Adrenal gland (tissue), 12 donors: Measurements from ENCODE around the gene PPP2R2D. TPM values are rescaled to one million over a fixed set of nuclear protein-coding genes. Genes with fewer than 3 reads are reported as not detected.

ENCODE experiments used
- DNase-seq, 7 donors: peaks; one replicate each; pipeline ENCODE4 v3.0.0-alpha.2; 2019 to 2020
- H3K27ac ChIP-seq, 5 donors: fragments of 200-600 bp; sonication (generic) in 4 of 5; 1 replicate in 3 of 5; 2 replicates in 2 of 5; pipeline versions ENCODE4 v1.5.1 to v1.8.0; 2016 to 2020; ENCODE audit warnings: mild to moderate bottlenecking in 1 of 5
- H3K27me3 ChIP-seq: fragments of 200-600 bp; 2 replicates; pipeline ENCODE4 v1.8.0; 2021
- H3K36me3 ChIP-seq, 2 donors: fragments of 200-600 bp; replicated peaks in 1 of 2; 1 replicate in 1 of 2; 2 replicates in 1 of 2; pipeline versions ENCODE4 v1.5.1 to v1.8.0; 2018 to 2022
- H3K4me1 ChIP-seq, 2 donors: fragments of 200-600 bp; replicated peaks in 1 of 2; 1 replicate in 1 of 2; 2 replicates in 1 of 2; pipeline versions ENCODE4 v1.5.1 to v1.8.0; 2018 to 2021
- H3K4me3 ChIP-seq, 4 donors: fragments of 200-600 bp; sonication (generic) in 3 of 4; one replicate each; pipeline ENCODE4 v1.5.1; 2016 to 2018
- H3K9me3 ChIP-seq, 3 donors: fragments of 200-600 bp; sonication (generic) in 1 of 3; replicated peaks in 1 of 3; 1 replicate in 2 of 3; 2 replicates in 1 of 3; pipeline versions ENCODE4 v1.5.1 to v1.8.0; 2016 to 2021
- POLR2A ChIP-seq, 2 donors: fragments of 450-650 bp; IDR thresholded peaks; one replicate each; pipeline ENCODE4 v1.6.1; 2017; ENCODE audit warnings: antibody characterized with exemption in 2 of 2, mild to moderate bottlenecking in 2 of 2, moderate library complexity in 1 of 2
- WGBS, 4 donors: extraction: QIAGEN DNeasy Blood & Tissue Kit in 2 of 4; methylation state at CpG; one replicate each; pipeline versions ENCODE4 v1.1.5 to v1.1.7; 2013 to 2017; 5-methylcytosine and 5-hydroxymethylcytosine counted together
- intact Hi-C, 2 donors: fragments of 100-400 bp; cut with DNase I; formaldehyde crosslinking; loops; one replicate each; pipeline versions ENCODE4 v1.14.1 to v1.15.0; 2022 to 2023
- polyA plus RNA-seq, 3 donors: library from polyadenylated mRNA; stranded (reverse); fragments of 200-250 nt in 2 of 3; fragments of 350-450 nt in 1 of 3; fragmentation: Illumina TruSeq in 1 of 3; extraction: RNeasy Lipid Tissue Mini Kit (QIAGEN cat#74804) in 1 of 3; gene quantifications; one replicate each; pipeline ENCODE4 v1.2.3, GENCODE V29; 2013 to 2014
- total RNA-seq, 9 donors: library from RNA; depleted of rRNA in 4 of 9; stranded (reverse); fragments of >200 nt in 4 of 9; fragments of 120-200 nt in 1 of 9; fragmentation: NEBNext Ultra II Directional in 1 of 9; extraction: Animal tissue kit (Norgen Biotek cat#: 25700) in 1 of 9; gene quantifications; one replicate each; pipeline versions ENCODE4 v1.1.0 to v1.2.4, GENCODE V29; 2013 to 2023
- TF ChIP-seq, protein P1 (sequence below), 6 experiments: fragments of 450-650 bp in 4 of 6; fragments of 200-600 bp in 2 of 6; sonication (generic) in 1 of 6; IDR thresholded peaks; 1 replicate in 5 of 6; 2 replicates in 1 of 6; pipeline versions ENCODE4 v1.5.1 to v1.8.0; 2016 to 2021; ENCODE audit warnings: antibody characterized with exemption in 6 of 6, mild to moderate bottlenecking in 2 of 6, moderate library complexity in 1 of 6
- donor health status: healthy with polysubstance abuse.
- donor health status: Bipolar disorder and iron deficiency.
- donor health status: DM: yes; HTN: yes; CAD: no.
- donor health status: DM: no; HTN: no; CAD: no.
- donor health status: DM: no; HTN: no; CAD: no.
- donor health status: DM: yes; HTN: yes; CAD: no.

Gene PPP2R2D
- total and polyA plus RNA-seq, 12 donors: 37.8 to 83.2 (median 58.9) TPM

DNA sequence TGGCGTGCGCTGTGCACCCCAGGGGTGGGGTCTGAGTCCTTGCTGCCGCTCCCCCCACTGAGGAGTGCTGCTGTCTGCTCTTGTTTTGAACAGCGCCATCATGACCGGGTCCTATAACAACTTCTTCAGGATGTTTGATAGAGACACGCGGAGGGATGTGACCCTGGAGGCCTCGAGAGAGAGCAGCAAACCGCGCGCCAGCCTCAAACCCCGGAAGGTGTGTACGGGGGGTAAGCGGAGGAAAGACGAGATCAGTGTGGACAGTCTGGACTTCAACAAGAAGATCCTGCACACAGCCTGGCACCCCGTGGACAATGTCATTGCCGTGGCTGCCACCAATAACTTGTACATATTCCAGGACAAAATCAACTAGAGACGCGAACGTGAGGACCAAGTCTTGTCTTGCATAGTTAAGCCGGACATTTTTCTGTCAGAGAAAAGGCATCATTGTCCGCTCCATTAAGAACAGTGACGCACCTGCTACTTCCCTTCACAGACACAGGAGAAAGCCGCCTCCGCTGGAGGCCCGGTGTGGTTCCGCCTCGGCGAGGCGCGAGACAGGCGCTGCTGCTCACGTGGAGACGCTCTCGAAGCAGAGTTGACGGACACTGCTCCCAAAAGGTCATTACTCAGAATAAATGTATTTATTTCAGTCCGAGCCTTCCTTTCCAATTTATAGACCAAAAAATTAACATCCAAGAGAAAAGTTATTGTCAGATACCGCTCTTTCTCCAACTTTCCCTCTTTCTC is 55.0 kb downstream of the PPP2R2D start:
- Histone ChIP-seq H3K4me1 (peaks cover 6% of the 10 kb centered on the region in 2 donors), H3K27ac (no peak overlapping the region), H3K9me3 (no peaks in the 10 kb centered on the region), H3K36me3 (peaks cover 0 to 34% of the 10 kb centered on the region in 2 donors), H3K4me3 (no peak overlapping the region), H3K27me3 (no peaks in the 10 kb centered on the region)
- TF ChIP-seq POLR2A (IDR thresholded peaks at IDR 0.05): no peak
- TF ChIP-seq, protein P1, sequence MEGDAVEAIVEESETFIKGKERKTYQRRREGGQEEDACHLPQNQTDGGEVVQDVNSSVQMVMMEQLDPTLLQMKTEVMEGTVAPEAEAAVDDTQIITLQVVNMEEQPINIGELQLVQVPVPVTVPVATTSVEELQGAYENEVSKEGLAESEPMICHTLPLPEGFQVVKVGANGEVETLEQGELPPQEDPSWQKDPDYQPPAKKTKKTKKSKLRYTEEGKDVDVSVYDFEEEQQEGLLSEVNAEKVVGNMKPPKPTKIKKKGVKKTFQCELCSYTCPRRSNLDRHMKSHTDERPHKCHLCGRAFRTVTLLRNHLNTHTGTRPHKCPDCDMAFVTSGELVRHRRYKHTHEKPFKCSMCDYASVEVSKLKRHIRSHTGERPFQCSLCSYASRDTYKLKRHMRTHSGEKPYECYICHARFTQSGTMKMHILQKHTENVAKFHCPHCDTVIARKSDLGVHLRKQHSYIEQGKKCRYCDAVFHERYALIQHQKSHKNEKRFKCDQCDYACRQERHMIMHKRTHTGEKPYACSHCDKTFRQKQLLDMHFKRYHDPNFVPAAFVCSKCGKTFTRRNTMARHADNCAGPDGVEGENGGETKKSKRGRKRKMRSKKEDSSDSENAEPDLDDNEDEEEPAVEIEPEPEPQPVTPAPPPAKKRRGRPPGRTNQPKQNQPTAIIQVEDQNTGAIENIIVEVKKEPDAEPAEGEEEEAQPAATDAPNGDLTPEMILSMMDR (IDR thresholded peaks at IDR 0.05): no peak
- intact Hi-C loops: no loop called here
- 93 to 99% (median 97%) methylated on average over 38 of the region's 38 CpGs for WGBS, 4 donors
- DNase-seq: no peak

- intact Hi-C loops: no loop called here
- no peak for TF ChIP-seq POLR2A (IDR thresholded peaks at IDR 0.05)
- 91 to 97% (median 93%) methylated on average over 12 to 19 of the region's 19 CpGs for WGBS, 4 donors
- Histone ChIP-seq H3K4me1 (no peaks in the 10 kb centered on the region), H3K4me3 (no peak overlapping the region), H3K36me3 (peaks cover 0 to 24% of the 10 kb centered on the region in 2 donors), H3K27ac (no peak overlapping the region), H3K27me3 (no peaks in the 10 kb centered on the region), H3K9me3 (no peaks in the 10 kb centered on the region)
- no peak for DNase-seq
These were observed 59.0 kb downstream of the PPP2R2D start for GRCh38 chr10:131959841-131960240.

GRCh38 chr10:131960631-131961046 is 59.8 kb downstream of the PPP2R2D start:
- DNase-seq: no peak
- Histone ChIP-seq H3K27ac (no peak overlapping the region), H3K4me3 (no peak overlapping the region), H3K36me3 (peaks cover 0 to 16% of the 10 kb centered on the region in 2 donors), H3K9me3 (no peaks in the 10 kb centered on the region), H3K4me1 (no peaks in the 10 kb centered on the region), H3K27me3 (no peaks in the 10 kb centered on the region)
- WGBS, 4 donors: 54 to 71% (median 67%) methylated on average over 5 to 18 of the region's 18 CpGs
- no peak for TF ChIP-seq POLR2A (IDR thresholded peaks at IDR 0.05)
- TF ChIP-seq, protein P1 (IDR thresholded peaks at IDR 0.05): no peak
- intact Hi-C loops: no loop called here

- 75 to 95% (median 93%) methylated on average over 4 to 26 of the region's 26 CpGs for WGBS, 4 donors
- H3K36me3 ChIP-seq: peaks cover 0 to 10% of the 10 kb centered on the region in 2 donors
- peak in 1 of 7 donors; percentile 11 for DNase-seq
- H3K27ac ChIP-seq: no peak overlapping the region
- TF ChIP-seq POLR2A (IDR thresholded peaks at IDR 0.05): no peak
- TF ChIP-seq, protein P1 (IDR thresholded peaks at IDR 0.05): no peak
- intact Hi-C loops: no loop called here
- H3K9me3 ChIP-seq: no peaks in the 10 kb centered on the region
- no peaks in the 10 kb centered on the region for H3K27me3 ChIP-seq
- no peaks in the 10 kb centered on the region for H3K4me1 ChIP-seq
- H3K4me3 ChIP-seq: no peak overlapping the region
These were observed 60.4 kb downstream of the PPP2R2D start for GRCh38 chr10:131961047-131961776.
